Measurements from ENCODE around the gene NTSR1. TPM values are rescaled to one million over a fixed set of nuclear protein-coding genes. Genes with fewer than 3 reads are reported as not detected.

The NTSR1 gene
- total RNA-seq, 1 experiment from 2014 or later: not detected

DNA sequence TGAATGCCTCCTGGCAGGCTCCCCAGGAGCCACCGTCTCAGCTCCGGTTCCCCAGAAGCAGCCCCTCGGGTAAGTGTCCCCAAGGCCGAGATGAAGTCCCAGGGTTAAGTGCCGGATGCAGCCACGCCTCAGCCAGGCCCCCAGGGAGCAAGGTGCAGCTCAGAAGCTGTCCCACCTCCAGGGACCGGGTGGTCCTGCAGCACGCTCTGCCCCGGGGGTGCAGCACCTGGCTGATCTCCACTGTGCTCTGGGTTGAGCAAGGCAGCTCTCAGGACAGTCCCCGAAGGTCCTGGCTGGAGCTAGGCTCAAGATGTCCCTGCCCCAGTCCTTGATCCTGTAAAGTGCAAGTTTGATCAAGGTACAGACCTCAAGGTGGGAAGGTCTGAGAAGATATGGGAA, 15.1 kb upstream of the NTSR1 start:
- DNase-seq (ENCODE audit: low read depth in 1 of 2, low spot score in 2 of 2): no peak
- peaks cover 76% of the 10 kb centered on the region for H3K27me3 ChIP-seq (replicated peaks)
- no peak overlapping the region for H3K4me3 ChIP-seq
- H3K36me3 ChIP-seq: no peaks in the 10 kb centered on the region
- no peaks in the 10 kb centered on the region for H3K9me3 ChIP-seq (replicated peaks)
- no peaks in the 10 kb centered on the region for H3K4me1 ChIP-seq (replicated peaks)
- no peak overlapping the region for H3K27ac ChIP-seq

DNA sequence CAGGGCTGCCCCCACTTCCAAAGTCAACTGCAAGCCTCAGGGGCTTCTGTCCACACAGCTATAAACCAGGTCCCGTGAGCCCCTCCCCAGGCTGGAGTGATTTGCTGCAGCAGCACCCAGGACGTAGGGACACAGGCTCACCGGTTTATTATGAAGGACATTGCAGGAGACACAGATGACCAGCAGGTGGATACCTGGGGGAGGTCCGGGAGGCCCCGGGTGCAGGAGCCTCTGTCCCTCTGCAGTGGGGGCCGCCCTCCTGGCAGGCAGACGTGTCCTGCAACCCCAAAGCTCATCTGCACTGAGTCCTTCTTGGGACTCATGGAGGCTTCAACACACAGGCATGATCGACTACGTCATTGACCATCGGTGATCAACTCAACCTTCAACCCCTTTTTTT, 14.5 kb upstream of the NTSR1 start:
- no peak overlapping the region for H3K4me3 ChIP-seq
- H3K27me3 ChIP-seq (replicated peaks): peaks cover 73% of the 10 kb centered on the region
- no peak for DNase-seq (ENCODE audit: low read depth in 1 of 2, low spot score in 2 of 2)
- no peak overlapping the region for H3K27ac ChIP-seq
- H3K9me3 ChIP-seq (replicated peaks): no peaks in the 10 kb centered on the region
- H3K36me3 ChIP-seq: no peaks in the 10 kb centered on the region
- H3K4me1 ChIP-seq (replicated peaks): no peaks in the 10 kb centered on the region

DNA sequence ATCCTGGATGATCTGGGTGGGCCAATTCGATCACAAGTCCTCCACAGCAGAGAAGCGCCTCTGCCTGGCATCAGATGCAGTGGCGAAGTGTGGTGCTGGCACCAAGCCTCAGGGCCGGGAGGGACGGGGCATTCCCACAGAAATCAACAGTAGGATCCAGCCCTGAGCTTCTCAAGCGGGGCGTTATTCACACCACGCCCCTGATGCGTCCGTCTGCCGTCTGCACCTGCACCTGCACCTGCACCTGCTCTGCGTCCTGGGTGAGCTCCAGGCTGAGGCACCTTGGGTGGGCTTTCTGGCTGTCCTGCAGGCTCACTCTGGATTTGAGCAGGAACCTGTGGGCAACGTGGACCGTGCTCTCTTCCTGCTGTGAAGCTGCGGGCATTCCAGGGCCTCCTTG, 13.8 kb upstream of the NTSR1 start:
- Histone ChIP-seq H3K27me3 (replicated peaks) (peaks cover 73% of the 10 kb centered on the region), H3K9me3 (replicated peaks) (no peaks in the 10 kb centered on the region), H3K4me3 (no peak overlapping the region), H3K36me3 (no peaks in the 10 kb centered on the region), H3K27ac (no peak overlapping the region), H3K4me1 (replicated peaks) (no peaks in the 10 kb centered on the region)
- no peak for DNase-seq (ENCODE audit: low read depth in 1 of 2, low spot score in 2 of 2)

DNA sequence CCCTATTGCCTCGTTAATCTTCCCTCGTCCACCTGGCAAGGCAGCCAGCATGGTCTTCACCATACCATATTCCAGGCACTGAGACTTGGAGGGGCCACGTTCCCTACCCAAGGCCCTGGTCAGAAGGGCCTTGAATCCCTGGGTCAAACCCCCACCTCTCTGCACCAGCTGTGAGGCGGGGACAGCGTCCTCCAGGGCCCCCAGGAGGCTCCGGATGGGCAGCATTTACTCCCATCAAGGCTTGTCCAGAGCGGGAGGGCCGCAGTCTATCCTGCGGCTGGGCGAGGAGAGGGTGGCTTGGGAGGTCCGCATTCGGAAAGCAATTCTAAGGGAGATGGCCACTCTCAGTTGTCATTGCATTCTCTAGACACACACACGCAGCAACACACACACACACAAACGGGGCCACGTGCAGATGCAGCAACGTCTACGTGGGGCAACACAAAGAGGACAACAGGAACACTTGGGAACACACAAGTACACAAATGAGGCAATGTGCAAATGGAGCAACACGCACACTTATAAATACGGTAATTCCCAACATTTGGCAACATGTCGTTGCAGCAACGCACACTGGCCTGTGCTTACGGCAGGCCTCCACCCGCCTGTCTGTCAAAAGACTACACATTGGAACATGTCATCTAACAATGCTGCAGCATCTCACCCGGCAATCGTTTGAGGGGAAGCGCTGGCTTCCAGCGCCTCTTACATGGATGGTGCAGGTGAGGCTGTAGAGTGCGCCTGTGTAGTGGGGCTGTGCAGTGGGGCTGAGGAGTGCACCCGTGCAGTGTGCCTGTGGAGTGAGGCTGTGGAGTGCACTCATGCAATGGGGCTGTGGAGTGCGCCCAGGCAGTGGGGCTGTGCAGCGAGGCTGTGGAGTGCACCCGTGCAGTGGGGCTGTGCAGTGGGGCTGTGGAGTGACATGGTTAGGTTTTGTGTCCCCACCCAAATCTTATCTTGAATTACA, 12.9 kb upstream of the NTSR1 start:
- Histone ChIP-seq H3K27ac (no peak overlapping the region), H3K36me3 (no peaks in the 10 kb centered on the region), H3K27me3 (replicated peaks) (peaks cover 71% of the 10 kb centered on the region), H3K4me1 (replicated peaks) (no peaks in the 10 kb centered on the region), H3K4me3 (no peak overlapping the region), H3K9me3 (replicated peaks) (no peaks in the 10 kb centered on the region)
- DNase-seq (ENCODE audit: low read depth in 1 of 2, low spot score in 2 of 2): no peak

DNA sequence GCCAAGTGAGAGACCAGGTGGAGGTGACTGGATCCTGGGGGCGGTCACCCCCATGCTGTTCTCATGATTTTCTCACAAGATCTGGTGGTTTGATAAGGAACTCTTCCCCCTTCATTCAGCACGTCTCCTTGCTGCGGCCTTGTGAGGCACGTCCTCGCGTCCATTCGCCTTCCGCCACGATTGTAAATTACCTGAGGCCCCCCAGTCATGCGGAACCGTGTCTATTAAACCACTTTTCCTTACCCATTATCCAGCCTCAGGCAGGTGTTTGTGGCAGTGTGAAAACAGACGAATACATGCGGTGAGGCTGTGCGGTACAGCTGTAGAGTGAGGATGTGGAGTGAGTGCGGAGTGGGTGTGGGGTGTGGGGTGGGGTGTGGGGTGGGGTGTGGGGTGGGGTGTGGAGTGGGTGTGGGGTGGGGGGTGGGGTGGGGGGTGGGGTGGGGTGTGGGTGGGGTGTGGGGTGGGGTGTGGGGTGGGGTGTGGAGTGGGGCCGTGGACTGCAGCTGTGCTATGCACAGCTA, 12.1 kb upstream of the NTSR1 start:
- Histone ChIP-seq H3K27me3 (replicated peaks) (peaks cover 66% of the 10 kb centered on the region), H3K27ac (no peak overlapping the region), H3K9me3 (replicated peaks) (no peaks in the 10 kb centered on the region), H3K4me3 (no peak overlapping the region), H3K4me1 (replicated peaks) (no peaks in the 10 kb centered on the region), H3K36me3 (no peaks in the 10 kb centered on the region)
- DNase-seq (ENCODE audit: low read depth in 1 of 2, low spot score in 2 of 2): no peak

DNA sequence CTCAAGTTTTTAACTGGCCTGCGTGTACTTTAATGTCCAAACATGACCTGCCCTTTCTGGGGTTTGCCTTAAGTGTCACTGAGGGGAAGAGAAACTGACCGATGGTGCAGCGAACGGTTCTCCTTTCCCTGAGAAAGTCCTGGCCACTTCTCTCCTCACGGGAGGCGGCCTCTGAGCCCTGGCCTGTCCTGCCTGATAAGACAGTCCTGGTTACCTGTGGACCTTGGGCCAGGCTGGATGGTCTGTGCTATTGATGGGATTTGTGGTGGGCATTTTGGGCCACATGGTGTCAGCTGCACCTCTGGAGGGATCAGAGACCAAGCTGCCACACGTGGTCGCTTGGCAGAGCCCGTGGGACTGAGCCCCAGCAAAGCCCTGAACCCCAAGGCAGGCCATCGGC, 11.6 kb upstream of the NTSR1 start:
- DNase-seq (ENCODE audit: low read depth in 1 of 2, low spot score in 2 of 2): no peak

DNA sequence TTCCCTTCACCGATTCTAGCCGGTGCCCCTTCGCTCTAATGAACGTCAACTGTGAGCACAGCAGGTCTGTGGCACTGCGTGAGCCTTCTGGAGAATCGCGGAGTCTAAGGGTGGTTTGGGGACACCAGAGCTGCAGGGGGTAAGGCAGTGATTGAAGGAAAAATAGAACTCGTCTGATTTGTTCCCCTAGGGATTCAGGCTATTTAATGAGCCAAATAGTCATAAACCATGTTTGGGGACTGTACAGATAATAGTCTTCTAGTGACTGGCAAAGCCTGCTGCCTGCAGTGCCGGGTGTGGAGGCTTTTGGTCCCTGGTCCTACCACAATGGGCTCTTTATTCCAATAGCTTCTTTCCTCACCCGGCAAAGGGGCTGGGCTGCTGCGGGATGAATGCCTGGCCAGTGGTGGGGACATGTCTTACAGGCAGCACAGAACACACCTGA, 11.1 kb upstream of the NTSR1 start:
- H3K27me3 ChIP-seq (replicated peaks): peaks cover 56% of the 10 kb centered on the region

More for the DNA sequence above, 11.6 kb upstream of the NTSR1 start:
- no peak overlapping the region for H3K4me3 ChIP-seq
- H3K4me1 ChIP-seq (replicated peaks): no peaks in the 10 kb centered on the region
- peaks cover 61% of the 10 kb centered on the region for H3K27me3 ChIP-seq (replicated peaks)
- H3K9me3 ChIP-seq (replicated peaks): no peaks in the 10 kb centered on the region
- H3K36me3 ChIP-seq: no peaks in the 10 kb centered on the region
- H3K27ac ChIP-seq: no peak overlapping the region

DNA sequence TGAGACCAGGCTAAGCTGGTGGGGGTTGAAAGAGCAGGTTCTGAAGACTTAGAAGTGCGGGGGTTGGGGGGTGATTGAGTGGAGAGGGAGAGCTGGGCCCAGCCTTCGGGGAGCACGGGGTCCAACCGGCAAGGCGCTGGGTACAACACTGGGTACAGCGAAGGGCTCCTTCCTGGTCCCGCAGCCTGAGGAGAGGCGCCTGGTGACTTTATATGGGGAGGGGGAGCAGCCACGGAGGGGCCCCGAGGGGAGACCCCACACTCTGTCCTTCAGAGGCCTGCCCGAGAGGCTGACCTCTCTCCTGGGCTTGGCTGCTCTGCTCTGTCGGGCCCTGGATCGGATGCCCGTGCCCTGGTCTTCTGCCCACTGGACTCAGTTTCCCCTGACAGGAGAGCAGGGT, 10.4 kb upstream of the NTSR1 start:
- Histone ChIP-seq H3K27me3 (replicated peaks) (peaks cover 49% of the 10 kb centered on the region), H3K27ac (no peak overlapping the region), H3K4me3 (no peak overlapping the region), H3K36me3 (no peaks in the 10 kb centered on the region), H3K4me1 (replicated peaks) (peaks cover 4% of the 10 kb centered on the region), H3K9me3 (replicated peaks) (no peaks in the 10 kb centered on the region)
- DNase-seq (ENCODE audit: low read depth in 1 of 2, low spot score in 2 of 2): no peak

More for the DNA sequence above, 11.1 kb upstream of the NTSR1 start:
- H3K9me3 ChIP-seq (replicated peaks): no peaks in the 10 kb centered on the region
- H3K36me3 ChIP-seq: no peaks in the 10 kb centered on the region
- H3K4me1 ChIP-seq (replicated peaks): no peaks in the 10 kb centered on the region
- H3K4me3 ChIP-seq: no peak overlapping the region
- no peak overlapping the region for H3K27ac ChIP-seq
- no peak for DNase-seq (ENCODE audit: low read depth in 1 of 2, low spot score in 2 of 2)

DNA sequence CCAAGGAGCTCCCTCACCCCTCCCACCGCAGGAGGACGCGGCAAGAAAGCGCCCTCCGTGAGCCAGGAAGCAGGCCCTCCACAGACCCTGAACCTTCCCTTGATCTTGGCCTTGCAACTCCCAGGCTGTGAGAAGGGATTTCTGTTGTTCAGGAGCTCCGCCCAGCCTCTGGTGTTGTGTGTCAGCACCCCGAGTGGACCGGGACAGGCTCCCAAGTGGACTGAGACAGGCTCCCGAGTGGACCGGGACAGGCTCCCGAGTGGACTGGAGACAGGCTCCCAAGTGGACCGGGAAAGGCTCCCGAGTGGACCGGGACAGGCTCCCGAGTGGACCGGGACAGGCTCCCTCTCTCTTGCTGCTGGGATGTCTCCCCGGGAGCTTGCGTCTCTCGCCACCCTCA, 9.3 kb upstream of the NTSR1 start:
- Histone ChIP-seq H3K4me1 (replicated peaks) (peaks cover 14% of the 10 kb centered on the region), H3K27ac (no peak overlapping the region), H3K4me3 (no peak overlapping the region), H3K9me3 (replicated peaks) (no peaks in the 10 kb centered on the region), H3K36me3 (no peaks in the 10 kb centered on the region), H3K27me3 (replicated peaks) (peaks cover 42% of the 10 kb centered on the region)
- no peak for DNase-seq (ENCODE audit: low read depth in 1 of 2, low spot score in 2 of 2)

DNA sequence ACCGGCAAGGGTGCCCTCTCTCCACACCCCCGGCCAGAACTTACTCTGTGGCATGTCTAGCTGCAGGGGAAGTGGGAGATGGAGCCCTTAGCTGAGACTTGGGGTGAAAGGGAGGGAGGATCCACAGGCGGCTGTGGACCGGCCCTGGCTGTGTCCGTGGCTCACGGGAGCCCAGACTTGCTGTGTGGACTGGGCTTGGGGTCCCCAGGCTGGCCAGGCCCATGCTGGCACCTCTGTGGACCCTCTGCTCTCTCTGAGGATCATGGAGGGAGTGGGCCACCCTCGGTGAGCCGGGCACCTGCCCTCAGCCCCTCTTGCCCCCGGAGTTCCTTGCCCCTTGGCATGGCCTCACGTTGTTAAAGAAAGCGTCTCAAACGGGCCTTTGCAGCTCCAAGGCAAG, 8.9 kb upstream of the NTSR1 start:
- no peak overlapping the region for H3K27ac ChIP-seq
- DNase-seq (ENCODE audit: low read depth in 1 of 2, low spot score in 2 of 2): no peak
- H3K9me3 ChIP-seq (replicated peaks): no peaks in the 10 kb centered on the region
- peaks cover 38% of the 10 kb centered on the region for H3K27me3 ChIP-seq (replicated peaks)
- no peaks in the 10 kb centered on the region for H3K36me3 ChIP-seq
- peaks cover 19% of the 10 kb centered on the region for H3K4me1 ChIP-seq (replicated peaks)
- no peak overlapping the region for H3K4me3 ChIP-seq

DNA sequence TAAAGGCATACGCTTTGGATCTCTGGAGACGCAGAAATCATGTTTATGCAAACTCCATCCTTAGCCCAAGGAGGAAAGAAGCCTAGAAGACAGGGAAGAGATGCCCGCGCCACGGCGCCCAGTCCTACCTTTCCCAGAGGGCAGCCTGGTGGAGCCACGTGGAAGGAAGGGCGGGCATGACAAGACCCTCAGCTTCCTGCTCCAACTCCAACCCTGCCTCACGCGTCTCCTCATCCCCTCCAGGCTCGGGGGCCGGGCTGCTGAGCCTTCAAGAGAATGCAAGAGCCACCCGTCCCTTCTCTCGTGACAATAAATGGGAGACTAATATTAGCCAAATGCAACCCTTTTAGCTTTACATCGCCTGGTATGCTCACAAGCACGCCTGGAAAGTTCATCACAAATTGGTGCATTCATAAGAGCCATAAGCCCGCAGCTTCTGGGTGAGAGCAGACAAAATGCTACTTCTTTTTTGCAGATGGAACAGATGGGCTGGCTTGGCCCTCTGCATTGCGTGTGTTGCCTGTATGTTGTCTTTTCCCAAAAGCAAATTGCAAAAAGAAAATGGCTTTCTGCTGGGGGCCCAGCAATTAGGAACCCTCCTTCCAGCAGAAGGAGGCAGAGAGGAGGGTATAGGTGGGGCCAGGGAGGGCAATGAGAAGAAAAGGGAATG, 8.2 kb upstream of the NTSR1 start:
- Histone ChIP-seq H3K4me1 (replicated peaks) (peaks cover 20% of the 10 kb centered on the region), H3K4me3 (no peak overlapping the region), H3K27ac (no peak overlapping the region), H3K9me3 (replicated peaks) (no peaks in the 10 kb centered on the region), H3K27me3 (replicated peaks) (peaks cover 33% of the 10 kb centered on the region), H3K36me3 (no peaks in the 10 kb centered on the region)
- DNase-seq (ENCODE audit: low read depth in 1 of 2, low spot score in 2 of 2): no peak

DNA sequence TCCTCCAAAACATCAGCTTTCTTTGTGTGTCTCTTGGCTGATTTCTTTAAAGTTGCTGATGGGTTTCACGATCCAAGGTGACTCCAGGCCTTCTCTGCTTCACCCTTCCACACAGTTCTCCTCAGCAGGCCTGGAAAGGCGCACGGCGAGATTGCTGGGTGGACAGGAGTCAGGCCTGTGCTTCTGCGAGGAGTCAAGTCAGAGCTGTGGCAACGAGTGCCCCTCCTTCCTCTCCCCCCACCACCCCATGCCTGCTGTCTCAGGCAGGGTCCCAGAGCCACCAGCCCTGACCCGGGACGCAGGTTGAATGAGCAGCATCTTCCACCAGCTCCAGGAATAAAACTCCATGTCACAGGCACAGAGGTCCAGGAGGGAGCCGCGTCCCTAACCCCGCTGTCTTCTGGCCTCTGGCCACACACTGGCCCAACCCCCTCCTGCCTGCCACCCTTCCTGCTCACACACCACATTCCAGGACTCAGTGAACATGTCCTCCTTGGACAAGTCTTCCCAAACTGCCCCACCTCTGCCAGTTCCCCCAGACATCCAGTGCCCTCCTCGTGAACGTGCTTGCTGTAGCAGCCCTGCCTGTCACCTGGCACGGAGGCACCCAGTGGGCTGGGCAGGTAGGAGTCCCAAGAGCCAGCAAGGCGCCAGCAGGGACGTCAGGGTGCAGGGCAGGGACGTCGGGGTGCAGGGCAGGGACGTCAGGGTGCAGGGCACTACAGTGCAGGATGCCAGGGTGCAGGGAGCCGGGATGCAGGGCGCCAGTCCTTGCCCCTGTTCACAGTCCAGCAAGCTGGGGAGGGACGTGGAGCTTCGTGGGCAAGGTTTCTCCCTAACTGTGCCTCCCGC, 7.2 kb upstream of the NTSR1 start:
- Histone ChIP-seq H3K4me1 (replicated peaks) (peaks cover 20% of the 10 kb centered on the region), H3K27me3 (replicated peaks) (peaks cover 28% of the 10 kb centered on the region), H3K27ac (no peak overlapping the region), H3K36me3 (no peaks in the 10 kb centered on the region), H3K4me3 (no peak overlapping the region), H3K9me3 (replicated peaks) (no peaks in the 10 kb centered on the region)
- DNase-seq (ENCODE audit: low read depth in 1 of 2, low spot score in 2 of 2): no peak

DNA sequence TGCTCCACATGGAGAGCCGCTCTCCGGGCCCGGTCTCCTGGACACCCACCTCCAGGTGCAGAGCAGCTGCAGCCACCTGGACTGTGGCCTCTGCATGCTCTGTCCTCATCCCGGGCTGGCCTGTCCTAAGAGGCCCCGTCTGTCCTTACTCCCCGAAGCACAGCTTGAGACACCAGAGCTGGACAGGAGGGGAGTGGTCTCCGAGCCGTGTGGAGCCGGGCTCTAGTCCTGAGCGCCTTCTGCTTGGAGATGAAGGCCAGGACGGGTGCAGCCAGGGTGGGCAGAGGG, 6.7 kb upstream of the NTSR1 start:
- no peaks in the 10 kb centered on the region for H3K36me3 ChIP-seq
- no peaks in the 10 kb centered on the region for H3K9me3 ChIP-seq (replicated peaks)
- peaks cover 30% of the 10 kb centered on the region for H3K27me3 ChIP-seq (replicated peaks)
- no peak for DNase-seq (ENCODE audit: low read depth in 1 of 2, low spot score in 2 of 2)
- H3K4me3 ChIP-seq: no peak overlapping the region
- H3K4me1 ChIP-seq (replicated peaks): peaks cover 20% of the 10 kb centered on the region
- H3K27ac ChIP-seq: no peak overlapping the region
